NCI-H1092 treated with DMSO at 0.1 percent for 48 hours (cell line): ENCODE results near the gene PBX3.

Experiments
- DNase-seq: peaks from one replicate; lab custom pipeline; 2025; lab: John Stamatoyannopoulos, UW

The PBX3 gene

GRCh38 chr9:125949703-125950460, 202.7 kb downstream of the PBX3 start:
- no peak for DNase-seq

- DNase-seq = no peak
Measured at GRCh38 chr9:125950880-125951471, 203.8 kb downstream of the PBX3 start.

GRCh38 chr9:125953314-125954019, 206.3 kb downstream of the PBX3 start:
- DNase-seq = no peak

GRCh38 chr9:125956102-125956501, 208.9 kb downstream of the PBX3 start:
- DNase-seq = no peak

GRCh38 chr9:125959315-125959714, 212.1 kb downstream of the PBX3 start:
- DNase-seq = no peak

GRCh38 chr9:125959951-125960619, 212.9 kb downstream of the PBX3 start:
- DNase-seq = no peak

- no peak for DNase-seq
Measured at GRCh38 chr9:125960626-125961025, 213.5 kb downstream of the PBX3 start.

- no peak for DNase-seq
Measured at GRCh38 chr9:125961072-125961471, 213.9 kb downstream of the PBX3 start.

GRCh38 chr9:125963932-125964331, 216.8 kb downstream of the PBX3 start:
- no peak for DNase-seq

- no peak for DNase-seq
Measured at GRCh38 chr9:125964702-125965225, 217.6 kb downstream of the PBX3 start.

GRCh38 chr9:125965477-125965876, 218.3 kb downstream of the PBX3 start:
- peak; percentile 3 for DNase-seq

- no peak for DNase-seq
Measured at GRCh38 chr9:125966466-125966865, 219.3 kb downstream of the PBX3 start.

GRCh38 chr9:125966959-125967711, 220.0 kb downstream of the PBX3 start:
- peak; percentile 78 for DNase-seq

- no peak for DNase-seq
Measured at GRCh38 chr9:125968714-125969374, 221.7 kb downstream of the PBX3 start.

GRCh38 chr9:125969462-125969861, 222.3 kb downstream of the PBX3 start:
- DNase-seq = no peak

GRCh38 chr9:125969868-125970267, 222.7 kb downstream of the PBX3 start:
- DNase-seq = no peak

- no peak for DNase-seq
Measured at GRCh38 chr9:125970340-125970739, 223.2 kb downstream of the PBX3 start.

GRCh38 chr9:125971050-125971449, 223.9 kb downstream of the PBX3 start:
- DNase-seq = no peak

GRCh38 chr9:125972012-125972729, 225.0 kb downstream of the PBX3 start:
- DNase-seq = no peak

GRCh38 chr9:125973547-125973946, 226.4 kb downstream of the PBX3 start:
- no peak for DNase-seq
